Measurements from ENCODE around the gene DENND5B. TPM values are rescaled to one million over a fixed set of nuclear protein-coding genes. Genes with fewer than 3 reads are reported as not detected.

The DENND5B gene
- total RNA-seq, 1 experiment from 2014 or later, result 13.8 TPM

DNA sequence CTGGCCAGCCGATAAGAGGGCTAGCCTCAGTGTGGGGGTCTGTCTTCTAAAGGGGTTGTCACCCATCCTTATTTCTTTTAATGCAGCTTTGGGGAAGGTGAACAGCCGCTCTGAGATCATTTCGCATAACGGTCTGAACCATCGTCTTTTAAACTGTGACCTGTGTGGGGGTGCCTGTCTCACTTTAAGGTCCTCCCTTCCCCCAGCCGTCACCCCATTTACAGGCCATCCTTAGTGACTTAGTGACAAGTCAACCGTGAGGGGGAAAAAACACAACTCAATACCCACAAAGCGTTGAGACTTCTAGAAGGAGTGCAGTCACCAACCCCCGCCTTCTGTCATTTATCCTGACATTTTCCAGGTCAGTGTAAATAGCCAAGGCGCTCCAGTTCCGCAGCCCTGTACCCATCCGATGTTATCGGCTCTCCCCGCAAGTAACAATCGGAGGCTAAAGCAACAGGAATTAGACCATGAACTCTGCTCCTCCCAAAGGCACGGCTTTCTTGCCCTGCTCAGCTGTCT, 505 bp upstream of the DENND5B start:
- ChIA-PET POLR2A (no interaction called here), CTCF (interaction anchor here (0.9 to 1.5 kb wide), 2 partner anchors 18 to 45 kb away, joined by 3 to 5 read pairs; no protein-coding TSS in a partner anchor)
- H3K4me3 Mint-ChIP-seq, result peak overlapping the region; percentile 74
- H3K27ac Mint-ChIP-seq, result no peak overlapping the region
- ATAC-seq (no peak), DNase-seq (ENCODE audit: low spot score) (no peak)
- TF ChIP-seq ZNF671 (CRISPR knock-in tag; IDR thresholded peaks at IDR 0.05) (no peak), ZNF396 (CRISPR knock-in tag; IDR thresholded peaks at IDR 0.05; ENCODE audit: borderline replicate concordance) (no peak), ELF4 (CRISPR knock-in tag; IDR thresholded peaks at IDR 0.05; ENCODE audit: low read depth) (no peak), TP53 (CRISPR knock-in tag; IDR thresholded peaks at IDR 0.05) (no peak)
- TF ChIP-seq, protein P1, sequence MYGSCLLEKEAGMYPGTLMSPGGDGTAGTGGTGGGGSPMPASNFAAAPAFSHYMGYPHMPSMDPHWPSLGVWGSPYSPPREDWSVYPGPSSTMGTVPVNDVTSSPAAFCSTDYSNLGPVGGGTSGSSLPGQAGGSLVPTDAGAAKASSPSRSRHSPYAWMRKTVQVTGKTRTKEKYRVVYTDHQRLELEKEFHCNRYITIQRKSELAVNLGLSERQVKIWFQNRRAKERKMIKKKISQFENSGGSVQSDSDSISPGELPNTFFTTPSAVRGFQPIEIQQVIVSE (CRISPR knock-in tag; IDR thresholded peaks at IDR 0.05; ENCODE audit: borderline replicate concordance), result no peak
- H3K9me3 Mint-ChIP-seq, result no peaks in the 10 kb centered on the region
- peaks cover 28% of the 10 kb centered on the region for H3K27me3 Mint-ChIP-seq (ENCODE audit: low read depth)
- H3K4me1 Mint-ChIP-seq, result peaks cover 24% of the 10 kb centered on the region
- no peaks in the 10 kb centered on the region for H3K36me3 Mint-ChIP-seq

DNA sequence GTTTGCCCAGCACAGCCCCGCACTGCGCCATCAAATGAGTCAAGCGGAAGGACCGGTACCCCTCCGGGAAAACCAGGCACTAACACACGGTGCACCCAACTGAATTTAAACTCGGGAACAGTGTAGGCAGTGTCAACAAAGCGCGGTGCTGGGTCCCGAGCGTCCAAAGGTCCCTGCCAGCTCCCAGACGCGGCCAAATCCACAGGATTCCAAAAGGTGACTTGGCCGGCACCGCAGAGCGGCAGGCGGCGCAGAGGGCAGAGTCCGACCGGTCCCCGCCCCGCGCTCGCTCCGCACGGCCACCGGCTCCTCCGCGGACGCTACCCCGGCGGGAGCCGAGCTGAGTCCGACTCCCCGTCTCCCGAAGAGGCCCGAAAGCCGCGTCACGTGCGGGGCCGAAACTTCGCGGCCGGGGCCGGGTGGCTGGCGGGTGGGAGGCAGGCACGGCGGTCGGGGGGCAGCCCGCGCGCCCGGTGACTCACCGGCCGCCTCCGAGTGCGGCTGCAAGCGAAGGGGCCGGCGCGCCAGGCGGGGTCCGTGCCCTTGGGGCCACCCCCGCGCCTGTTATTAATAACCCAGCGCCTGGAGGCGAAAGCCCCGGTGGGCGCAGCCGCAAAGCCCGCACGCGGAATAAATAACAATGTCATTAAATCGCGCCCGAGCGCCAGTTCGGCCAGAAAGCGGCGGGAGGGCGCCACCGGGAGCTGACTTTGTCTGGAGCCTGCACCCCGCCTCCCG, 863 bp downstream of the DENND5B start:
- Mint-ChIP-seq H3K4me3 (peak overlapping the region; percentile 82), H3K27me3 (ENCODE audit: low read depth) (peaks cover 28% of the 10 kb centered on the region), H3K9me3 (no peaks in the 10 kb centered on the region), H3K27ac (peak overlapping the region; percentile 10; the same call in 1 of the 2 replicates), H3K4me1 (peaks cover 32% of the 10 kb centered on the region), H3K36me3 (no peaks in the 10 kb centered on the region)
- CTCF ChIA-PET, result interaction anchor here (0.8 to 1.2 kb wide), 4 partner anchors 12 to 187 kb away, joined by 3 to 7 read pairs (median 6); no protein-coding TSS in a partner anchor
- DNase-seq (ENCODE audit: low spot score) (peak; percentile 60), ATAC-seq (peak; percentile 61)
- POLR2A ChIA-PET, result interaction anchor here (0.6 to 1.7 kb wide), 6 partner anchors 8 to 264 kb away, joined by 3 to 7 read pairs (median 5); no protein-coding TSS in a partner anchor
- TF ChIP-seq ETV6 (CRISPR knock-in tag; IDR thresholded peaks at IDR 0.05), result no peak
- no peak for TF ChIP-seq NR3C1 (CRISPR knock-in tag; conservative IDR thresholded peaks at IDR 0.05; ENCODE audit: low read depth)
- TF ChIP-seq MYBL2 (CRISPR knock-in tag; IDR thresholded peaks at IDR 0.05), result peak; percentile 31; the same call in 1 of the 2 replicates
- TF ChIP-seq ZNF532 (CRISPR knock-in tag; IDR thresholded peaks at IDR 0.05; ENCODE audit: borderline replicate concordance), result no peak
- no peak for TF ChIP-seq NFE2L1 (CRISPR knock-in tag; IDR thresholded peaks at IDR 0.05)
- TF ChIP-seq, protein P2, sequence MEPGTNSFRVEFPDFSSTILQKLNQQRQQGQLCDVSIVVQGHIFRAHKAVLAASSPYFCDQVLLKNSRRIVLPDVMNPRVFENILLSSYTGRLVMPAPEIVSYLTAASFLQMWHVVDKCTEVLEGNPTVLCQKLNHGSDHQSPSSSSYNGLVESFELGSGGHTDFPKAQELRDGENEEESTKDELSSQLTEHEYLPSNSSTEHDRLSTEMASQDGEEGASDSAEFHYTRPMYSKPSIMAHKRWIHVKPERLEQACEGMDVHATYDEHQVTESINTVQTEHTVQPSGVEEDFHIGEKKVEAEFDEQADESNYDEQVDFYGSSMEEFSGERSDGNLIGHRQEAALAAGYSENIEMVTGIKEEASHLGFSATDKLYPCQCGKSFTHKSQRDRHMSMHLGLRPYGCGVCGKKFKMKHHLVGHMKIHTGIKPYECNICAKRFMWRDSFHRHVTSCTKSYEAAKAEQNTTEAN (CRISPR knock-in tag; IDR thresholded peaks at IDR 0.05), result no peak
- no peak for TF ChIP-seq ERG (CRISPR knock-in tag; IDR thresholded peaks at IDR 0.05)
- TF ChIP-seq TEAD1 (CRISPR knock-in tag; IDR thresholded peaks at IDR 0.05), result no peak
- TF ChIP-seq ZNF425 (CRISPR knock-in tag; conservative IDR thresholded peaks at IDR 0.05), result no peak
- TF ChIP-seq ZNF396 (CRISPR knock-in tag; IDR thresholded peaks at IDR 0.05; ENCODE audit: borderline replicate concordance), result no peak
- no peak for TF ChIP-seq ZSCAN18 (CRISPR knock-in tag; IDR thresholded peaks at IDR 0.05)
- TF ChIP-seq NFYB (CRISPR knock-in tag; conservative IDR thresholded peaks at IDR 0.05; ENCODE audit: low read depth), result no peak
- TF ChIP-seq, protein P3, sequence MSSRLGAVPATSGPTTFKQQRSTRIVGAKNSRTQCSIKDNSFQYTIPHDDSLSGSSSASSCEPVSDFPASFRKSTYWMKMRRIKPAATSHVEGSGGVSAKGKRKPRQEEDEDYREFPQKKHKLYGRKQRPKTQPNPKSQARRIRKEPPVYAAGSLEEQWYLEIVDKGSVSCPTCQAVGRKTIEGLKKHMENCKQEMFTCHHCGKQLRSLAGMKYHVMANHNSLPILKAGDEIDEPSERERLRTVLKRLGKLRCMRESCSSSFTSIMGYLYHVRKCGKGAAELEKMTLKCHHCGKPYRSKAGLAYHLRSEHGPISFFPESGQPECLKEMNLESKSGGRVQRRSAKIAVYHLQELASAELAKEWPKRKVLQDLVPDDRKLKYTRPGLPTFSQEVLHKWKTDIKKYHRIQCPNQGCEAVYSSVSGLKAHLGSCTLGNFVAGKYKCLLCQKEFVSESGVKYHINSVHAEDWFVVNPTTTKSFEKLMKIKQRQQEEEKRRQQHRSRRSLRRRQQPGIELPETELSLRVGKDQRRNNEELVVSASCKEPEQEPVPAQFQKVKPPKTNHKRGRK (CRISPR knock-in tag; IDR thresholded peaks at IDR 0.05; ENCODE audit: borderline replicate concordance), result no peak
- no peak for TF ChIP-seq RORB (CRISPR knock-in tag; IDR thresholded peaks at IDR 0.05)
- TF ChIP-seq ZNF416 (CRISPR knock-in tag; IDR thresholded peaks at IDR 0.05), result no peak
- TF ChIP-seq, protein P4, sequence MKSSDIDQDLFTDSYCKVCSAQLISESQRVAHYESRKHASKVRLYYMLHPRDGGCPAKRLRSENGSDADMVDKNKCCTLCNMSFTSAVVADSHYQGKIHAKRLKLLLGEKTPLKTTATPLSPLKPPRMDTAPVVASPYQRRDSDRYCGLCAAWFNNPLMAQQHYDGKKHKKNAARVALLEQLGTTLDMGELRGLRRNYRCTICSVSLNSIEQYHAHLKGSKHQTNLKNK (CRISPR knock-in tag; IDR thresholded peaks at IDR 0.05), result no peak
